ENCODE data around the gene SAMM50.

The SAMM50 gene

GRCh38 chr22:43925433-43926348 lies 29.6 kb upstream of the SAMM50 start:
- H3K4me3 ChIP-seq (ENCODE audit: low read depth, low read length), result no peak overlapping the region
- no peak for TF ChIP-seq CTCF (IDR thresholded peaks at IDR 0.05; ENCODE audit: borderline replicate concordance, insufficient read depth, low read depth, low read length)

GRCh38 chr22:43926349-43926710 lies 28.9 kb upstream of the SAMM50 start:
- TF ChIP-seq CTCF (IDR thresholded peaks at IDR 0.05; ENCODE audit: borderline replicate concordance, insufficient read depth, low read depth, low read length), result no peak
- no peak overlapping the region for H3K4me3 ChIP-seq (ENCODE audit: low read depth, low read length)

GRCh38 chr22:43928468-43928867 lies 26.8 kb upstream of the SAMM50 start:
- H3K4me3 ChIP-seq (ENCODE audit: low read depth, low read length), result no peak overlapping the region
- no peak for TF ChIP-seq CTCF (IDR thresholded peaks at IDR 0.05; ENCODE audit: borderline replicate concordance, insufficient read depth, low read depth, low read length)

GRCh38 chr22:43928908-43929307 lies 26.3 kb upstream of the SAMM50 start:
- no peak for TF ChIP-seq CTCF (IDR thresholded peaks at IDR 0.05; ENCODE audit: borderline replicate concordance, insufficient read depth, low read depth, low read length)
- H3K4me3 ChIP-seq (ENCODE audit: low read depth, low read length), result no peak overlapping the region

- H3K4me3 ChIP-seq (ENCODE audit: low read depth, low read length), result no peak overlapping the region
- no peak for TF ChIP-seq CTCF (IDR thresholded peaks at IDR 0.05; ENCODE audit: borderline replicate concordance, insufficient read depth, low read depth, low read length)
Observed at GRCh38 chr22:43931771-43932170, 23.5 kb upstream of the SAMM50 start.

- TF ChIP-seq CTCF (IDR thresholded peaks at IDR 0.05; ENCODE audit: borderline replicate concordance, insufficient read depth, low read depth, low read length), result no peak
- no peak overlapping the region for H3K4me3 ChIP-seq (ENCODE audit: low read depth, low read length)
Observed at GRCh38 chr22:43941449-43941848, 13.8 kb upstream of the SAMM50 start.

All from GM12875 (cell line).